ENCODE measurements around the gene DNAJA3.

DNA sequence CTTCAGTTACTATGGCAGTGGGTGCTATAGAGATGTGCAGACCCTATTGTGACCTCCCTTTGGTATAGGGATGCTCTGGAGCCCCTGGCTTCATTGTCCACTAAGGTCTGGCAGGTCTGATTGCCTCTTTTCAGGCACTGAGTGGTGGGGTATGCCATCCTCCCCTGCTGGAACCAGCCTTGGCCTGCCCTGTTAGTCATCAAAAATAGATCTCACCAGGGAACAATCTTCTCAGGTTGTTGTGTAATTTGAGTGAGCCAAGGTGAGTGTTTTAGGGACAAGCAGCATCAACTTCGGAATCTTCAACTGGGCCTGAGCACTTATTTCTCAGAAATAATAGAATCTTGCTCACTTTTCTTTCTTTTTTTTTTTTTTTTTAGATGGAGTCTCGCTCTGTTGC is 70.1 kb downstream of the DNAJA3 start:
- TF ChIP-seq POLR2A (IDR thresholded peaks at IDR 0.05; ENCODE audit: borderline replicate concordance, extremely low read depth, insufficient read depth, insufficient read length) (no peak), EZH2 (IDR thresholded peaks at IDR 0.05) (no peak), JUND (IDR thresholded peaks at IDR 0.05) (no peak), ZNF274 (IDR thresholded peaks at IDR 0.05; ENCODE audit: low read depth, low read length) (no peak), SP1 (IDR thresholded peaks at IDR 0.05; ENCODE audit: low read depth) (no peak)
- TF ChIP-seq, protein P1, sequence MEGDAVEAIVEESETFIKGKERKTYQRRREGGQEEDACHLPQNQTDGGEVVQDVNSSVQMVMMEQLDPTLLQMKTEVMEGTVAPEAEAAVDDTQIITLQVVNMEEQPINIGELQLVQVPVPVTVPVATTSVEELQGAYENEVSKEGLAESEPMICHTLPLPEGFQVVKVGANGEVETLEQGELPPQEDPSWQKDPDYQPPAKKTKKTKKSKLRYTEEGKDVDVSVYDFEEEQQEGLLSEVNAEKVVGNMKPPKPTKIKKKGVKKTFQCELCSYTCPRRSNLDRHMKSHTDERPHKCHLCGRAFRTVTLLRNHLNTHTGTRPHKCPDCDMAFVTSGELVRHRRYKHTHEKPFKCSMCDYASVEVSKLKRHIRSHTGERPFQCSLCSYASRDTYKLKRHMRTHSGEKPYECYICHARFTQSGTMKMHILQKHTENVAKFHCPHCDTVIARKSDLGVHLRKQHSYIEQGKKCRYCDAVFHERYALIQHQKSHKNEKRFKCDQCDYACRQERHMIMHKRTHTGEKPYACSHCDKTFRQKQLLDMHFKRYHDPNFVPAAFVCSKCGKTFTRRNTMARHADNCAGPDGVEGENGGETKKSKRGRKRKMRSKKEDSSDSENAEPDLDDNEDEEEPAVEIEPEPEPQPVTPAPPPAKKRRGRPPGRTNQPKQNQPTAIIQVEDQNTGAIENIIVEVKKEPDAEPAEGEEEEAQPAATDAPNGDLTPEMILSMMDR (IDR thresholded peaks at IDR 0.05 in 2 of 3, conservative IDR thresholded peaks at IDR 0.05 in 1 of 3; ENCODE audit: borderline replicate concordance in 1 of 3, insufficient read depth in 1 of 3, low read depth in 2 of 3, low read length in 2 of 3) = no peak
